H1 (cell line): Measurements from ENCODE around the gene PTPRD. TPM values are rescaled to one million over a fixed set of nuclear protein-coding genes. Genes with fewer than 3 reads are reported as not detected.

Source experiments
- CTCF ChIA-PET: fragments of 300-600 bp; sonication (Branson Sonifier 250); formaldehyde crosslinking; loops from one replicate; lab custom pipeline; 2021; ENCODE audit not compliant: partially characterized antibody; lab: Charles Lee
- POLR2A ChIA-PET: fragments of 300-600 bp; sonication (Branson Sonifier 250); formaldehyde crosslinking; loops from one replicate; lab custom pipeline; 2021; ENCODE audit warnings: inconsistent platforms; ENCODE audit not compliant: partially characterized antibody; lab: Charles Lee
- DNase-seq, 2 experiments: peaks; one replicate each; pipeline versions ENCODE4 v3.0.0 to v3.0.0-alpha.2; 2010 to 2022; ENCODE audit warnings: low spot score in 2 of 2, low read depth in 1 of 2, mixed read lengths in 1 of 2
- FAIRE-seq: peaks from 2 replicates; lab custom pipeline; 2011; peaks lifted over from hg19 to GRCh38; lab: Jason Lieb, UNC
- H2AFZ ChIP-seq: 2 replicates; pipeline ENCODE4 v1.8.1; 2012; ENCODE audit warnings: low read length, inconsistent platforms
- H2AK5ac ChIP-seq: 2 replicates; pipeline ENCODE4 v1.6.1; 2013; ENCODE audit warnings: low read depth, low read length
- H2BK120ac ChIP-seq: replicated peaks from 2 replicates; pipeline ENCODE3; 2013; ENCODE audit warnings: low read depth, low read length, inconsistent platforms
- H2BK12ac ChIP-seq: 2 replicates; pipeline ENCODE4 v1.6.1; 2013; ENCODE audit warnings: low read depth, low read length
- H2BK15ac ChIP-seq: 2 replicates; pipeline ENCODE4 v1.6.1; 2013; ENCODE audit warnings: low read length
- H2BK20ac ChIP-seq: 2 replicates; pipeline ENCODE4 v1.6.1; 2013; ENCODE audit warnings: low read length
- H2BK5ac ChIP-seq: 2 replicates; pipeline ENCODE4 v1.6.1; 2013; ENCODE audit warnings: low read depth, low read length
- H3K14ac ChIP-seq: 2 replicates; pipeline ENCODE4 v1.6.1; 2013; ENCODE audit warnings: inconsistent platforms; ENCODE audit not compliant: insufficient read length
- H3K18ac ChIP-seq: 2 replicates; pipeline ENCODE4 v1.6.1; 2013; ENCODE audit warnings: low read length; ENCODE audit errors: extremely low read depth
- H3K23ac ChIP-seq: 2 replicates; pipeline ENCODE4 v1.6.1; 2013; ENCODE audit warnings: inconsistent platforms; ENCODE audit not compliant: insufficient read length
- H3K23me2 ChIP-seq: 2 replicates; pipeline ENCODE4 v1.6.1; 2013; ENCODE audit warnings: low read depth, low read length
- H3K27ac ChIP-seq: 2 replicates; pipeline ENCODE4 v1.6.1; 2011; ENCODE audit warnings: low read depth, low read length, inconsistent platforms
- H3K27me3 ChIP-seq, 4 experiments: replicated peaks in 1 of 4; 1 replicate in 1 of 4; 2 replicates in 3 of 4; pipeline versions ENCODE4 v1.6.1 to v1.8.1; 2011 to 2013; ENCODE audit warnings: low read length in 3 of 4, mild to moderate bottlenecking in 3 of 4, inconsistent platforms in 2 of 4, mixed read lengths in 2 of 4, moderate library complexity in 1 of 4; ENCODE audit not compliant: control insufficient read depth in 3 of 4, insufficient read depth in 3 of 4; ENCODE audit errors: extremely low read depth in 1 of 4
- H3K36me3 ChIP-seq, 4 experiments: 2 replicates each; pipeline versions ENCODE4 v1.6.1 to v1.8.1; 2011 to 2013; ENCODE audit warnings: mild to moderate bottlenecking in 4 of 4, low read length in 3 of 4, moderate library complexity in 2 of 4, control low read depth in 1 of 4, inconsistent platforms in 1 of 4; ENCODE audit not compliant: insufficient read depth in 4 of 4, control insufficient read depth in 2 of 4
- H3K4ac ChIP-seq: replicated peaks from 2 replicates; pipeline ENCODE3; 2013; ENCODE audit warnings: low read length, low read depth, mixed read lengths, inconsistent platforms; ENCODE audit not compliant: insufficient read length
- H3K4me1 ChIP-seq, 4 experiments: replicated peaks in 1 of 4; 1 replicate in 1 of 4; 2 replicates in 3 of 4; pipeline versions ENCODE4 v1.6.1 to v1.8.1; 2011 to 2013; ENCODE audit warnings: low read length in 3 of 4, inconsistent platforms in 2 of 4, mixed read lengths in 1 of 4; ENCODE audit not compliant: insufficient read depth in 4 of 4, control insufficient read depth in 3 of 4
- H3K4me2 ChIP-seq, 2 experiments: 2 replicates each; pipeline versions ENCODE4 v1.6.1 to v1.8.1; 2011 to 2013; ENCODE audit warnings: low read depth in 2 of 2, low read length in 2 of 2, control low read depth in 1 of 2, inconsistent platforms in 1 of 2, mild to moderate bottlenecking in 1 of 2; ENCODE audit not compliant: insufficient read depth in 1 of 2
- H3K4me3 ChIP-seq, 4 experiments: fragments of 200-600, 300-600 bp in 1 of 4; sonication (generic), shearing (Covaris generic), sonication (Bioruptor Twin) in 1 of 4; 2 replicates each; pipeline versions ENCODE4 v1.5.1 to v1.8.1; 2011 to 2016; ENCODE audit warnings: low read length in 4 of 4, low read depth in 3 of 4, control low read depth in 2 of 4, inconsistent platforms in 2 of 4, mild to moderate bottlenecking in 2 of 4, mixed read lengths in 1 of 4, moderate library complexity in 1 of 4; ENCODE audit not compliant: insufficient read depth in 2 of 4; ENCODE audit errors: extremely low read depth in 1 of 4
- H3K56ac ChIP-seq: replicated peaks from 2 replicates; pipeline ENCODE3; 2013; ENCODE audit warnings: low read depth, mild to moderate bottlenecking, mixed read lengths, low read length, inconsistent platforms; ENCODE audit not compliant: insufficient read length
- H3K79me1 ChIP-seq: 2 replicates; pipeline ENCODE4 v1.6.1; 2013; ENCODE audit warnings: low read depth, low read length, control low read depth
- H3K79me2 ChIP-seq, 2 experiments: 2 replicates each; pipeline versions ENCODE4 v1.6.1 to v1.8.1; 2012 to 2013; ENCODE audit warnings: low read length in 2 of 2, mild to moderate bottlenecking in 2 of 2, inconsistent platforms in 1 of 2; ENCODE audit not compliant: insufficient read depth in 2 of 2, control insufficient read depth in 1 of 2
- H3K9ac ChIP-seq, 4 experiments: replicated peaks in 1 of 4; 1 replicate in 1 of 4; 2 replicates in 3 of 4; pipeline versions ENCODE4 v1.6.1 to v1.8.1; 2011 to 2013; ENCODE audit warnings: low read depth in 3 of 4, low read length in 3 of 4, control low read depth in 2 of 4, mild to moderate bottlenecking in 2 of 4, moderate library complexity in 2 of 4, inconsistent platforms in 1 of 4; ENCODE audit errors: extremely low read depth in 1 of 4
- H3K9me3 ChIP-seq, 2 experiments: 2 replicates each; pipeline versions ENCODE4 v1.6.1 to v1.8.1; 2012 to 2013; ENCODE audit warnings: mild to moderate bottlenecking in 2 of 2, moderate library complexity in 2 of 2, control low read depth in 1 of 2, inconsistent platforms in 1 of 2, low read depth in 1 of 2, low read length in 1 of 2, mixed read lengths in 1 of 2; ENCODE audit not compliant: insufficient read depth in 2 of 2
- H4K20me1 ChIP-seq, 2 experiments: replicated peaks in 1 of 2; 2 replicates each; pipeline versions ENCODE3 to v1.8.1; 2011 to 2013; ENCODE audit warnings: inconsistent platforms in 2 of 2, low read length in 2 of 2, mild to moderate bottlenecking in 1 of 2; ENCODE audit not compliant: insufficient read depth in 2 of 2, control insufficient read depth in 1 of 2
- H4K5ac ChIP-seq: 2 replicates; pipeline ENCODE4 v1.6.1; 2013; ENCODE audit warnings: low read length, low read depth, mixed read lengths, inconsistent platforms; ENCODE audit not compliant: insufficient read length
- H4K8ac ChIP-seq: 2 replicates; pipeline ENCODE4 v1.8.0; 2013; ENCODE audit warnings: mild to moderate bottlenecking, moderate library complexity, low read length, inconsistent platforms; ENCODE audit not compliant: insufficient read depth; ENCODE audit errors: extremely low read depth
- H4K91ac ChIP-seq: replicated peaks from 2 replicates; pipeline ENCODE3; 2013; ENCODE audit warnings: low read length, mixed read lengths, inconsistent platforms; ENCODE audit not compliant: insufficient read length
- WGBS, 2 experiments: shearing (Covaris generic) in 1 of 2; methylation state at CpG; one replicate each; pipeline versions ENCODE4 v1.1.6 to v1.1.7; 2013 to 2015; ENCODE audit warnings: low lambda C conversion rate in 2 of 2, mixed read lengths in 2 of 2, inconsistent platforms in 1 of 2, low coverage in 1 of 2, missing lambda C conversion rate in 1 of 2; ENCODE audit not compliant: insufficient replicate concordance in 2 of 2, insufficient coverage in 1 of 2, insufficient read length in 1 of 2; ENCODE audit errors: extremely low coverage in 1 of 2, missing lambda C conversion rate in 1 of 2; 5-methylcytosine and 5-hydroxymethylcytosine counted together
- polyA plus RNA-seq, 7 experiments: library from polyadenylated mRNA; depleted of rRNA in 3 of 7; stranded (reverse) in 5 of 7; unstranded in 2 of 7; fragments of >200 nt in 5 of 7; fragments of 200-250 nt in 2 of 7; gene quantifications; 1 replicate in 5 of 7; 2 replicates in 1 of 7; 4 replicates in 1 of 7; pipeline versions ENCODE4 v1.2.1 to v1.2.3, GENCODE V29; 2011 to 2013; ENCODE audit warnings: missing spikeins in 2 of 7, mixed read lengths in 2 of 7
- total RNA-seq: library from RNA; stranded (reverse); fragmentation: NEBNext Ultra II Directional; extraction: Animal tissue kit (Norgen Biotek cat#: 25700); gene quantifications from 2 replicates; pipeline ENCODE4 v1.2.1, GENCODE V29; 2021

The PTPRD gene
- total and polyA plus RNA-seq, 2 of the 8 experiments (the other 6 are each of a cell fraction or from before 2014, with no cell fraction given): 17.2 to 77.0 TPM

DNA sequence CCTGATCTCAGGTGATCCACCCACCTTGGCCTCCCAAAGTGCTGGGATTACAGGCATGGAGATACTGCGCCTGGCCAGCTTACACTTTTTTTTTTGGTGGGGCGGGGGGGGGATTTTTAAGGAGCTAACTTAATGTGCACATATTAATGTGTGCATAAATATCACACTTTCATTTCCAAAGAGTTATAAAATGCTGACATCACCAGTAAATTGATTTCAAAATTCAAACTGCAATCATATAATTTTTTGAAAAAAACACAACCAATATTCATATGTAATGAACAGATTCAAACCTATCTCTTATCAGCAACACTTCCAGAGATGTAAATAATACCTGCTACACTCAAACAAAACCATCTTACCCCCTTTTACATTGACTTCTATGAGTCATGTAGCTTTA lies 1806.7 kb downstream of the PTPRD start:
- H3K23ac ChIP-seq: no peak overlapping the region
- H3K14ac ChIP-seq: no peak overlapping the region
- FAIRE-seq: no peak
- H2BK12ac ChIP-seq: no peak overlapping the region
- H3K27ac ChIP-seq: no peak overlapping the region
- no peak overlapping the region for H4K8ac ChIP-seq
- H4K5ac ChIP-seq: no peak overlapping the region
- H4K91ac ChIP-seq: no peak overlapping the region
- no peaks in the 10 kb centered on the region for H3K4me1 ChIP-seq
- H2BK120ac ChIP-seq: no peak overlapping the region
- no peak overlapping the region for H3K18ac ChIP-seq
- no peak for DNase-seq
- ChIA-PET CTCF (no interaction called here), POLR2A (no interaction called here)
- no peaks in the 10 kb centered on the region for H3K36me3 ChIP-seq
- H2AK5ac ChIP-seq: no peak overlapping the region
- H4K20me1 ChIP-seq: no peaks in the 10 kb centered on the region
- no peak overlapping the region for H2BK5ac ChIP-seq
- no peak overlapping the region for H2BK20ac ChIP-seq
- H3K23me2 ChIP-seq: no peaks in the 10 kb centered on the region
- no peak overlapping the region for H3K4me2 ChIP-seq
- no peak overlapping the region for H2AFZ ChIP-seq
- no peaks in the 10 kb centered on the region for H3K27me3 ChIP-seq
- H2BK15ac ChIP-seq: no peak overlapping the region
- no peaks in the 10 kb centered on the region for H3K79me1 ChIP-seq
- H3K4me3 ChIP-seq: no peak overlapping the region
- no peaks in the 10 kb centered on the region for H3K9me3 ChIP-seq
- H3K4ac ChIP-seq: no peak overlapping the region
- peaks cover 0 to 5% of the 10 kb centered on the region in 2 experiments; a peak in 2 of 4 replicates for H3K79me2 ChIP-seq
- H3K9ac ChIP-seq: no peak overlapping the region
- WGBS, 2 experiments: 73% methylated on average over 2 of the region's 2 CpGs; no CpG with 5 or more reads in 1 of the 2 experiments
- no peak overlapping the region for H3K56ac ChIP-seq
